Epithelial cell of esophagus (primary cell): ENCODE data around the gene OR2V1.
"Not testable (repeated sequence)": the region's sequence is repeated elsewhere in the genome, so short reads cannot be mapped to it uniquely, and the experiment has no call there.

Experiments
- DNase-seq: peaks from one replicate; pipeline ENCODE4 v3.0.0; 2010; ENCODE audit warnings: low read depth
- H3K4me3 ChIP-seq: 2 replicates; pipeline ENCODE4 v1.5.1; 2011; ENCODE audit warnings: mild to moderate bottlenecking, low read length, control low read depth
- TF ChIP-seq, protein P1 (sequence below): IDR thresholded peaks from 2 replicates; pipeline ENCODE4 v1.5.1; 2011; ENCODE audit warnings: low read depth, mild to moderate bottlenecking, low read length, control low read depth, inconsistent platforms; ENCODE audit not compliant: insufficient read depth; ENCODE audit errors: missing control alignments

The OR2V1 gene

DNA sequence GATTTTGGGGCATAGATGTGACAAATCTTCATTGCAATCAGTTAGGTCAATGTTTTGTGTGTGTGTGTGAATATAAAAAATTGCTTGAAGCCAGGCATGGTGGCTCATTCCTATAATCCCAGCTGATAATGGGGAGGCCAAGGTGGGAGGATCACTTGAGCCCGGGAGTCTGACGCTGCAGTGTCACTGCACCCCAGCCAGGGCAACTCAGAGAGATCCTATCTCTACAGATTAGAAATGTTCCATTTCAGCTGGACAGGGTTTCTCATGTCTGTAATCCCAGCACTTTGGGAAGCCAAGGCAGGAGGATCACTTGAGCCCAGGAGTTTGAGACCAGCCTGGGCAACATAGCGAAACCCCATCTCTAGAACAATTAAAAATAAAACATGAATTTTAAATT, 27.9 kb upstream of the OR2V1 start:
- H3K4me3 ChIP-seq = no peak overlapping the region
- TF ChIP-seq, protein P1, sequence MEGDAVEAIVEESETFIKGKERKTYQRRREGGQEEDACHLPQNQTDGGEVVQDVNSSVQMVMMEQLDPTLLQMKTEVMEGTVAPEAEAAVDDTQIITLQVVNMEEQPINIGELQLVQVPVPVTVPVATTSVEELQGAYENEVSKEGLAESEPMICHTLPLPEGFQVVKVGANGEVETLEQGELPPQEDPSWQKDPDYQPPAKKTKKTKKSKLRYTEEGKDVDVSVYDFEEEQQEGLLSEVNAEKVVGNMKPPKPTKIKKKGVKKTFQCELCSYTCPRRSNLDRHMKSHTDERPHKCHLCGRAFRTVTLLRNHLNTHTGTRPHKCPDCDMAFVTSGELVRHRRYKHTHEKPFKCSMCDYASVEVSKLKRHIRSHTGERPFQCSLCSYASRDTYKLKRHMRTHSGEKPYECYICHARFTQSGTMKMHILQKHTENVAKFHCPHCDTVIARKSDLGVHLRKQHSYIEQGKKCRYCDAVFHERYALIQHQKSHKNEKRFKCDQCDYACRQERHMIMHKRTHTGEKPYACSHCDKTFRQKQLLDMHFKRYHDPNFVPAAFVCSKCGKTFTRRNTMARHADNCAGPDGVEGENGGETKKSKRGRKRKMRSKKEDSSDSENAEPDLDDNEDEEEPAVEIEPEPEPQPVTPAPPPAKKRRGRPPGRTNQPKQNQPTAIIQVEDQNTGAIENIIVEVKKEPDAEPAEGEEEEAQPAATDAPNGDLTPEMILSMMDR = no peak
- DNase-seq = no peak

DNA sequence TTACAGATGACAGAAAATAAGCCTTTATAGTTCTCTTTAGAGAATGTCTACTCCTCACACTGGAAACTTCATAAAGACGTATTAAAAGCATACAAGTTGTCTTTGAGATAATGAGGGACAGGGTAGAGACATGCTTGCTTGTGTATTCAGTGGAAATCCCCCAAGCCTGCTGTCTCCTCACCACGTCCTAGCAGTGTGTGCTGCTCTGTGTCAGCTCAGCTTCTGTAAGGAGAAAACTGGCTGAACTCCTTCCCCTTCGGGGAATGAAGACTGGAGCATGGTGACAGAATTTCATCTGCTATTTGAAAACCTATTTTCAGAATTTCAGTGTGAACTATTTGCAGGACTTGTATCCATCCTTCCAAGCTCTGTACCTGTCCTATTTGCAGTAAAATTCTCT, 25.8 kb upstream of the OR2V1 start:
- DNase-seq = no peak
- no peak overlapping the region for H3K4me3 ChIP-seq
- TF ChIP-seq, protein P1 = no peak

DNA sequence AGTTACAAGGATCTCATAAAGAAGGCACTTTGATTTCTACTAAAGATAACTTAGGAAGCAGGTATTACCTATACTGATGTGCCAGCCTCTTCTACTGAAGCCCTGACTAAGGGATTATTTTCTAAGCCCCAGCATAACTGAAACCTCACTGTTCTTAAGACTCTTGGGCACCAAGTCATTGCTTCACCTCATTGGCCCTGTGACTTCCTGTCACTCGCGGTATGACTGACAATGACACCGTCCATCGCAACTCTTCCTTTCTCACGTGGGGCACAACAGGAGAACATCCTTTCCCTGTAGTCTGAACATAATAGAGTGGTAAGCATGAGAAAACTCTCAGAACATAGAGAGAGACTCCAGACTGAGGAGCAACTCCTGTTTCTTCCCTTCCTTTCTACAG, 22.8 kb upstream of the OR2V1 start:
- DNase-seq = no peak
- TF ChIP-seq, protein P1 = no peak
- H3K4me3 ChIP-seq = no peak overlapping the region

- TF ChIP-seq, protein P1 = no peak
- H3K4me3 ChIP-seq = no peak overlapping the region
- DNase-seq = peak; percentile 63
Observed at GRCh38 chr5:181152406-181152805, 21.4 kb upstream of the OR2V1 start.

DNA sequence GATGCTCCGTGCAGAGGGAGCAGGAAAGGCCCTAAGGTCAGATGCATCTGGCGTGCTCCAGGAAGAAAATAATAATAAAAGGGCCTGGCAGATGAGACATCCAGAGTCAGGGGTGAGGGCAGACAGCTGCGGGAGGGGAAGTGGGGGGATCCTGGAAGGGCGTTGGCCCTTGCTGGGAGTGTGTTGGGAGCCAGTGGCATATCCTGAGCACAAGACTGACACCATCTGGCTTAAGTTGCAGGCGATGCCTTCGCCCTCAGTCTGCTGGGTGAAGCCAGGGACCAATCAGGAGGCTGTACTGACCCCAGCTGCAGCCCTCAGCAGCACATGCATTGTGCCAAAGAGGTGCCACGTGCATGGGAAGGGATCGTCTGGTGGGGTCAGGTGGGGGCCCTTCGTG, 20.2 kb upstream of the OR2V1 start:
- TF ChIP-seq, protein P1 = no peak
- no peak for DNase-seq
- H3K4me3 ChIP-seq = no peak overlapping the region

GRCh38 chr5:181149806-181150733, 19.1 kb upstream of the OR2V1 start:
- DNase-seq = peak; percentile 18
- no peak overlapping the region for H3K4me3 ChIP-seq
- TF ChIP-seq, protein P1 = no peak

DNA sequence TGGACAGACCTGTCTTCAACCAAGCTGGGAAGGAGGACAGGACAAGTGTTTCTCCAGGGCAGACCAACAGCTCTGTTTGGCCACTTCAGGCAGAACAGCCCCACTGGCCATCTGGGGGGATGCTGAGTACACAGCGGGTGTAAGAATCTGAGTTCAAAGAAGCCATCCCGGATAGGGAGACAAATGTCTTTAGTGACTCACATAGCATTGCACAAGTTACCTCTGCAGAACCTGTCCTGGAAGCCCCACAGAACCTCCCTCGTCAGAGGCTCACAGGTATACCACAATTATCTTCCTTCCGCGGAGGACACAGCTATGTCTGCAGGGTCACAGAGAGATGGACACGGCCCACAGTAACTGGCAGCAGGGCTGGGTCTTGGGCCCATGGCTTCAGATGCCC, 18.4 kb upstream of the OR2V1 start:
- peak; percentile 82 for DNase-seq
- TF ChIP-seq, protein P1 = no peak
- no peak overlapping the region for H3K4me3 ChIP-seq

- not testable (repeated sequence) for H3K4me3 ChIP-seq, DNase-seq
Observed at GRCh38 chr5:181146927-181147636, 16.1 kb upstream of the OR2V1 start, which contains the start of gene OR2V2. Gene OR2V2 (plus strand): TSS chr5:181147586. CDS start chr5:181154943, 7,357 bp downstream.
